Neural progenitor cell (in vitro differentiated cells): ENCODE results near the gene PPIL1. TPM values are rescaled to one million over a fixed set of nuclear protein-coding genes. Genes with fewer than 3 reads are reported as not detected.
A peak's percentile ranks its signal among the peaks of the same experiment; 100 is the strongest.

Source experiments
- DNase-seq: peaks from one replicate; pipeline ENCODE4 v3.0.0-alpha.2; 2016; ENCODE audit warnings: low spot score
- H2AFZ ChIP-seq: fragments of 200-600 bp; sonication (generic); replicated peaks from 2 replicates; pipeline ENCODE4 v1.6.1; 2016; ENCODE audit warnings: antibody characterized with exemption
- H3F3A ChIP-seq: fragments of 200-600 bp; sonication (generic); 2 replicates; pipeline ENCODE4 v1.6.1; 2016; ENCODE audit warnings: antibody characterized with exemption, low read depth
- H3K27ac ChIP-seq: fragments of 200-600 bp; sonication (generic); 2 replicates; pipeline ENCODE4 v1.5.1; 2016; ENCODE audit warnings: mild to moderate bottlenecking
- H3K27me3 ChIP-seq: fragments of 200-600 bp; sonication (generic); 2 replicates; pipeline ENCODE4 v1.6.1; 2016; ENCODE audit warnings: mild to moderate bottlenecking, moderate library complexity
- H3K36me3 ChIP-seq: fragments of 200-600 bp; sonication (generic); 2 replicates; pipeline ENCODE4 v1.5.1; 2016
- H3K4me1 ChIP-seq: fragments of 200-600 bp; sonication (generic); 2 replicates; pipeline ENCODE4 v1.6.1; 2016; ENCODE audit warnings: mixed run types
- H3K4me2 ChIP-seq: fragments of 200-600 bp; sonication (generic); 2 replicates; pipeline ENCODE4 v1.6.1; 2016
- H3K4me3 ChIP-seq: fragments of 200-600 bp; sonication (generic); 2 replicates; pipeline ENCODE4 v1.5.1; 2016
- H3K79me2 ChIP-seq: fragments of 200-600 bp; sonication (generic); 2 replicates; pipeline ENCODE4 v1.6.1; 2016; ENCODE audit warnings: low read depth
- H3K9ac ChIP-seq: fragments of 200-600 bp; sonication (generic); 2 replicates; pipeline ENCODE4 v1.6.1; 2016
- H3K9me3 ChIP-seq: fragments of 200-600 bp; sonication (generic); 2 replicates; pipeline ENCODE4 v1.5.1; 2016; ENCODE audit warnings: low read depth
- H4K20me1 ChIP-seq: fragments of 200-600 bp; sonication (generic); 2 replicates; pipeline ENCODE4 v1.6.1; 2016; ENCODE audit warnings: low read depth
- H3K27ac Mint-ChIP-seq: 3 replicates; pipeline ENCODE4 v1.8.0; 2021; ENCODE audit warnings: mixed read lengths
- H3K27me3 Mint-ChIP-seq: 2 replicates; pipeline ENCODE4 v1.8.0; 2022; ENCODE audit warnings: low read depth, mild to moderate bottlenecking, inconsistent platforms, moderate library complexity, mixed read lengths; ENCODE audit not compliant: insufficient read depth
- H3K36me3 Mint-ChIP-seq: 3 replicates; pipeline ENCODE4 v1.8.0; 2021; ENCODE audit warnings: mixed read lengths
- H3K4me1 Mint-ChIP-seq: 3 replicates; pipeline ENCODE4 v1.8.0; 2021; ENCODE audit warnings: mixed read lengths
- H3K4me3 Mint-ChIP-seq: 3 replicates; pipeline ENCODE4 v1.8.0; 2021; ENCODE audit warnings: mild to moderate bottlenecking, moderate library complexity, mixed read lengths
- H3K9me3 Mint-ChIP-seq: 3 replicates; pipeline ENCODE4 v1.8.0; 2020; ENCODE audit warnings: mixed read lengths
- CTCF ChIP-seq: fragments of 200-600 bp; sonication (generic); IDR thresholded peaks from 2 replicates; pipeline ENCODE4 v1.5.1; 2017; ENCODE audit warnings: antibody characterized with exemption, mild to moderate bottlenecking
- EZH2 ChIP-seq: fragments of 200-600 bp; sonication (generic); IDR thresholded peaks from 2 replicates; pipeline ENCODE4 v1.6.1; 2017; ENCODE audit warnings: antibody characterized with exemption, mild to moderate bottlenecking, moderate library complexity
- EZH2phosphoT487 ChIP-seq: fragments of 200-600 bp; sonication (generic); IDR thresholded peaks from 2 replicates; pipeline ENCODE4 v1.6.1; 2017; ENCODE audit warnings: antibody characterized with exemption
- total RNA-seq: library from RNA; depleted of rRNA; stranded (reverse); fragments of >200 nt; gene quantifications from 2 replicates; pipeline ENCODE4 v1.2.3, GENCODE V29; 2015; ENCODE audit warnings: low replicate concordance

Gene PPIL1
- total RNA-seq, 1 donor from 2014 or later: 93.1 TPM

DNA sequence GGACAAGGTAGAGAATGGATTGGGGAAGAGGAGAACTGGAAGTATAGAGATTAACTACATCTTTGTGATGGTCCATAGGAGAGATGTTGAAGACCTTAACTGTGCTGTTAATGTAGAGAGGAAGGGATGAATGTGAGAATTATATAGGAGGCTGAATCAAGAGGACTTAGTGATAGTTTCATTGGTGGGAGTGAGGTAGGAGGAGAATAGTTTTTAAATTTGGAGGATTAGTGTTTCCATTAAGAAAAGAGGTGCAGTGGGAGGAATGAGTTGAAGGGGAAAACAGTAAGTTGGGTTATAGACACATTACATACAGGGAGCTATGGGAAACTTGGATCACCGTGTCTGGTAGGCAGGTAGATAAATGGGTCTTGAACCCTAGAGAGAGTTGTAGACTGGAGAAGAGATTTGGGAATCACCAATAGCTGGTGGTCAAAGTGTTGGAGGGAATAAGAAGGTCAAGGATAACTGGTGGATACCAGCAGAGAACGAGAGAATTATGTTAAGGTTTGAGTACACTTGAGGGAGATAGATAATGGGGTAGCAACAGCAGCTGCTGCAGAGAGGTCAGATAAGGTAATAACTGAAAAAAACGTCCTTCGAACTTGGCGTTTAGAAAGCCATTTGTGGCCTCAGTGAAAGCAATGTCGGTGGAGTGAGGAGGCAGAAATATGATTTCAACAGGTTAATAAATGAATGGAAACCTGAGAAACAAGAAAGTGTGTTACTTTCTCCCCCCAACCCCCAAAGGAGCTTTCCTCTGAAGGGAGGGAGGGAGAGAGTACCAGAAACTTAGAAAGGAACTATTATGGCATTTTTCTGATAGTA lies 14.3 kb upstream of the PPIL1 start:
- no peaks in the 10 kb centered on the region for H3K9me3 Mint-ChIP-seq
- H3K36me3 Mint-ChIP-seq: no peaks in the 10 kb centered on the region
- no peaks in the 10 kb centered on the region for H4K20me1 ChIP-seq
- no peak overlapping the region for H2AFZ ChIP-seq
- H3K27me3 Mint-ChIP-seq: peaks cover 4% of the 10 kb centered on the region
- H3F3A ChIP-seq: no peaks in the 10 kb centered on the region
- peaks cover 19% of the 10 kb centered on the region for H3K4me1 Mint-ChIP-seq
- no peak overlapping the region for H3K4me3 ChIP-seq
- H3K4me2 ChIP-seq: no peak overlapping the region
- no peaks in the 10 kb centered on the region for H3K36me3 ChIP-seq
- H3K27me3 ChIP-seq: no peaks in the 10 kb centered on the region
- H3K79me2 ChIP-seq: peaks cover 10% of the 10 kb centered on the region
- no peak overlapping the region for H3K27ac Mint-ChIP-seq
- H3K27ac ChIP-seq: no peak overlapping the region
- TF ChIP-seq EZH2 (no peak), EZH2phosphoT487 (no peak), CTCF (no peak)
- H3K4me3 Mint-ChIP-seq: no peak overlapping the region
- H3K9me3 ChIP-seq: no peaks in the 10 kb centered on the region
- peaks cover 6% of the 10 kb centered on the region for H3K4me1 ChIP-seq
- no peak for DNase-seq
- no peak overlapping the region for H3K9ac ChIP-seq

DNA sequence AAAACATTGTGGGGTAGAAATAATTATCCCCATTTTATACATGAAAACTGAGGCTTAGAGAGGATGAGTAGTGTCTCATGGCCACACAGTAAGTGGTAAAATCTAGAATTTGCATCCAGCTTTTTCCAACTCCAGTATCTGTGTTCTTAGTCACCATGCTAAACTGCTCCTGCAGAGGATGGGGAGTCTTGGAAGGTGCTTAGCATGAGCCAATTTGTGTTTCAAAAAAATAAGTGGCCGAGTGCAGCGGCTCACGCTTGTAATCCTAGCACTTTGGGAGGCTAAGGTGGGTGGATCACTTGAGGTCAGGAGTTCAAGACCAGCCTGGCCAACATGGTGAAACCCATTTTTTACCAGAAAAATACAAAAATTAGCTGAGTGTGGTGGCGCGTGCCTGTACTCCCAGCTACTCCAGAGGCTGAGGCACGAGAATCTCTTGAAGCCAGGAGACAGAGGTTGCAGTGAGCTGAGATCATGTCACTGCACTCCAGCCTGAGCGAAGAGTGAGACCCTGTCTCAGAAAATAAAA lies 13.6 kb upstream of the PPIL1 start:
- Histone ChIP-seq H3K4me3 (no peak overlapping the region), H3K4me2 (no peak overlapping the region), H2AFZ (no peak overlapping the region), H3K9ac (no peak overlapping the region), H3K36me3 (no peaks in the 10 kb centered on the region), H3K27me3 (no peaks in the 10 kb centered on the region), H3K27ac (no peak overlapping the region), H3K9me3 (no peaks in the 10 kb centered on the region), H3K79me2 (peaks cover 10% of the 10 kb centered on the region), H4K20me1 (no peaks in the 10 kb centered on the region), H3F3A (no peaks in the 10 kb centered on the region), H3K4me1 (peaks cover 6% of the 10 kb centered on the region)
- H3K27me3 Mint-ChIP-seq: peaks cover 4% of the 10 kb centered on the region
- no peak for TF ChIP-seq EZH2
- no peak for TF ChIP-seq EZH2phosphoT487
- no peak for TF ChIP-seq CTCF
- H3K4me1 Mint-ChIP-seq: peaks cover 19% of the 10 kb centered on the region
- no peaks in the 10 kb centered on the region for H3K36me3 Mint-ChIP-seq
- H3K9me3 Mint-ChIP-seq: no peaks in the 10 kb centered on the region
- H3K27ac Mint-ChIP-seq: no peak overlapping the region
- H3K4me3 Mint-ChIP-seq: no peak overlapping the region
- DNase-seq: no peak

DNA sequence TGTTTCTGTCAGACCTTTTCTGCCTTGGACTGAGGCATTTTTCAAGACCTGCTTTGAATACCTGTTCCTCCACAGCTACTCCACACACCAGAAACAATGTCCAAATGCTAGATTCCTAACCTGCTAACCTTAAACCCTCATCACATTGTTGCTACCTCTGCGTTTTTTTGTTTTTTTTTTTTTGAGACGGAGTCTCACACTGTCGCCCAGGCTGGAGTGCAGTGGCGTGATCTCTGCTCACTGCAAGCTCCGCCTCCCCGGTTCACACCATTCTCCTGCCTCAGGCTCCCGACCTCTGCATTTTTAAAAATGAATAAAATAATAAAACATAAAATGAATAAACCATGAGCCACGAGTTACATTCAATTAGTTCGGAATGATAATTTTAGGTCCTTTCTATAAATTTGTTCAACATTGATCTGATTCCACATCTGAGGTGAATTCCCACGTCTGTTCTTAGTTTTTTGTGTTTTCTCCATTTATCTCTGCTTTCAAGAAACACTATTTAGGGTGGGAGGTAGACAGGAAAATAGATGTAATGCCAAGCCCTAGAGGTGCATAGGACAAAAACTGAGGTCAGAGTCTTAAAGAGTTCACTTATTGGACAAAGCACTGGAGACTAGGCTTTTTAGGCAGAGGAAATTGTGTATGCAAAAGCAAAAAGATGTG lies 12.5 kb upstream of the PPIL1 start:
- H3K36me3 ChIP-seq: no peaks in the 10 kb centered on the region
- H3K27me3 Mint-ChIP-seq: peaks cover 4% of the 10 kb centered on the region
- TF ChIP-seq EZH2phosphoT487: no peak
- H3K9me3 ChIP-seq: no peaks in the 10 kb centered on the region
- H3K79me2 ChIP-seq: peaks cover 10% of the 10 kb centered on the region
- H3K4me2 ChIP-seq: peak overlapping the region; percentile 83
- no peaks in the 10 kb centered on the region for H3K27me3 ChIP-seq
- DNase-seq: no peak
- H2AFZ ChIP-seq: no peak overlapping the region
- H3F3A ChIP-seq: no peaks in the 10 kb centered on the region
- H3K4me1 Mint-ChIP-seq: peaks cover 19% of the 10 kb centered on the region
- no peak overlapping the region for H3K27ac ChIP-seq
- H3K9me3 Mint-ChIP-seq: no peaks in the 10 kb centered on the region
- H3K9ac ChIP-seq: no peak overlapping the region
- no peaks in the 10 kb centered on the region for H3K36me3 Mint-ChIP-seq
- no peaks in the 10 kb centered on the region for H4K20me1 ChIP-seq
- H3K4me3 Mint-ChIP-seq: peak overlapping the region; percentile 95
- peaks cover 6% of the 10 kb centered on the region for H3K4me1 ChIP-seq
- H3K4me3 ChIP-seq: peak overlapping the region; percentile 64
- H3K27ac Mint-ChIP-seq: peak overlapping the region; percentile 43
